HG03565 (cell line): ENCODE measurements around the gene PARD3B.

Experiments
- ATAC-seq: cut with Tn5 transposase; IDR thresholded peaks from one replicate; pipeline ENCODE4 v1.9.1; 2021; ENCODE audit warnings: mild to moderate bottlenecking, moderate library complexity; ENCODE audit not compliant: unreplicated experiment

PARD3B gene

DNA sequence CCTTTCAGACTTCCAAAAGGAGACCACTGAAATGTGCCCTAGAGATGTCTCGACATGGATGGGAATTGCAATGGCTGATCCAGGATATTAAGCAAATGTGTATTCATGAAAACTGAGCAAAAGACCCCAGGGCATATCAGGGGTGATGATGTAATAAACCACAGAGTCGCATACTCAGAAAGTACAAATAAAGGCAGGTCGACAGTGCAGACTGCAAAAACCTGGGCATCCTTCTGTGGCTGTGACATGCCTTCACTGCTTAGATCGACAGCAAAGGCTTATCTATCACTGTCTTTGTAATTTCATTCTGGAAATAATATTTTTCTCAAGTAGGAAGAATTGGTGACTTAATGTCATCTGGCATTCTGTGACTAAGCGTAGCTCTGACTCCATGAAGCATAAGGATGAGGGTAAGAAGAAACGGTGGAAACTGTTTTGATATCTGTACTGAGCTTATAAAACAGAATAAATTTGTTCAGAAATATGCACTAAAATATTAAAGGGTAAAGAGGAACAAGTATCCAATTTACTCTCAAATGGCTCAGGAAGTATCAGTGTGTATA lies 1021.4 kb downstream of the PARD3B start:
- ATAC-seq: no peak

DNA sequence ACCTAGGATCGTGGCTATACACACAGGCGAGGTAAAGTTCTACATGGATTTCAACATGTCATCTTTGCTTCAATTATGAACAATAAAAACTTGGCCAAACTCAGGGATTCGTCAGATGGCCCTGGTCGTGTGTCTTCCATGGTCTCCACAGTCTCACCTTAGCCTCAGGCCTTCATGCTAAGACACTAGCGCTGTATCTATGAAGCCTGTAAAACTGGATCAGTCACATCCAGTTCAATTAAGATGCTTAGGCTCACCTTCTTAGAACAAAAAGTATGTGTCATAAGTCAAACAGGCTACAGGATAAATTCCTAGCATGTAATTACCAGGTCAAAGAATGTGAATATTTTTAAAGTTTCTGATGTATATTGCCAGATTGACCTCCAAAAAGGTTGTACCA lies 1023.3 kb downstream of the PARD3B start:
- no peak for ATAC-seq

- ATAC-seq: no peak
These were observed 1025.4 kb downstream of the PARD3B start for GRCh38 chr2:205570648-205571047.

DNA sequence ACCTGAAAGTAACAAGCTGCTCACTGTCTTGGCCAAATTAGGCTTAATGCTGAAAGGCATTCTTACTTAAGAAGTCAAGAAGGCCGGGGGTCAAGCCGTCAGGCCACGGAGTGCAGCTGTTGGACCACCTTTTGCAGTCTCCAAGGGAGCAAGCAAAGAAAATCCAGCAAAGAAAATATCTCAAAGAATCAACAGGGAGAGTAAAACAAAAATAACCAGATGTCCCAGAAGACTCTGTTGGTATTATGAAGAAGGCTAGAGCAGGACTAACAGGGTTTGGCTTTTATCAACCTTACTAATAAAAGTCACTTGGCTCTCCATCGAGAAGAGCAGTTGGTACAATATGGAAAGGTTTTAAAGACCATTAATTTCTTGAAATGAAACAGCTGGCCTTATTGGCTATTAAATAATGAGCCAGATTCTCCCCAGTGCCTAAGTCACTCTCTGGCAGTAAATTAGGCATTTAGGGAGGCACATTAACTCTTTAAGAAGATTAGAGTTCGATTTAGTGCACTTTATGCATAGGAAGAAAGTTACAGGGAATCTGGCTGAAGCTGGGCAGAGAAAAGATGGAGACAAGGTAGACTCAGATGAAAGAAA lies 1026.2 kb downstream of the PARD3B start:
- no peak for ATAC-seq

DNA sequence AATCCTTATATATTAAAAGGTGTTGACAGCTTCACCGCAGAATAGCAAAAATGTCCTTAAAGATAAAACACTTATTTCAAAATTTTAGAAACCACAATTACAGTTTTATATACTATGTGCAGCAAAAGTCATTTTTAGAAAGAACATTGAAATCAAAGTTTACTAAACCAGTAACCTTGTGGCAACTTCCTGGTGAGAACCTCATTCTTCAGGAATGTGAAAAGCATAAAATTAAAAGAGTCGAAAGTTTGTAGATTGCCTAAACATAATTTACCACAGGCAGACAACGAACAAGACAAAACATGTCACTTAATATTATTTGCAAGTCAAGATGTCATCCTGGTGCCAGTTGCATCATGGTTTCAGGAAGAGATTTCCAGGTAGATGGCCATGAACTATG lies 1028.7 kb downstream of the PARD3B start:
- ATAC-seq: no peak

DNA sequence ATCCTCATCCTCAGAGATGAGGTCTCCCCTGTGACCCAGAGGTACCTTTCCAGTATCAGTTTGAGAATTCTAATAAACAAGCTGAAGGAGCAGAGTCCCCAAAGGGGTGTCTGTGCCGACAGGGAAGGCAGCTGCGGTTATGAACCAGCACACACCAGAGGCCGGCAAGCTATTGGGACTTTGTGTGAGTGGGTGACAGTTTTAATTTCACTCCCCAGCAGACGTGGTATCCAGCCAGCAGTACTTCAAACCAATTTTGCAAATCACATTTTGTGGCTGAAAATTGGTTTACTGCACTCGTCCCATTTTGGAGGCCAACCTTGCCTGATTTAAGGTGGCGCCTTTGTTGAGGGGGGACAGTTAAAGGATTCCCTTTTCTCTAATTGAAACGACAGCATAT lies 1034.1 kb downstream of the PARD3B start:
- no peak for ATAC-seq

DNA sequence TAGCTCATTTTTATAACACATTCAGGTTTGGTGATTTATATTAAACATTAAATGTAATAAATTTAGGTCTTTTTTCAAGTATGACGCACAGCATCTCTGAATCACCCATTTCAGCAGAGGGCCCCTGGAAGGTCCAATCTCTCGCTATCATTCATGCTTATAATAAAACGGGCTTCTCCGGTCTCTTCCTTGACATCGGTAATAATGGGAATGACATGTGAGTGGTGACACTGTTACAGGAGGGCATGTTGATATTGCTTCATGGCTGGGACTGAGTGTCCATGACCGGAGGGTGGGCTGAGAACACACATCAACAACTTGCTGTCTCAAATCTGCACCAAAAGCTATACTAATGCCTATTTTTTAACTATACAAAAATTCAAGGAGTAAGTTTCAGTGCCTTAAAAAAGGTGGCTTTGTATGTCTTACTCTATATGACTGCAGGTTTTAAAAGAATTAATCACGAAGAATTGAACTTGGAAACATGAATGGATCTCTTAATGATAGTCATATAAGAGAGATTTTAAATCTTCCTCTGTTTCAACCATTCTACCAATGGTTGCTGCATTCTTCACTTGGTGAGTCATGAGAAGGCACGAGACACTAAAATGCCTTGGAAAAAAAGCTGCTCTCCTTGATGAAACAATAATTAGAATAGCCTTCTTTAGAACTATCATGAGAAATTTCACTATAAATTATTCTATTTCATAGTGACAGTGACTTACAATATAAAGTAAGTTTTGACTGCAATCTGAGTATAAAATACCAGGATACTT lies 1035.1 kb downstream of the PARD3B start:
- ATAC-seq: no peak

DNA sequence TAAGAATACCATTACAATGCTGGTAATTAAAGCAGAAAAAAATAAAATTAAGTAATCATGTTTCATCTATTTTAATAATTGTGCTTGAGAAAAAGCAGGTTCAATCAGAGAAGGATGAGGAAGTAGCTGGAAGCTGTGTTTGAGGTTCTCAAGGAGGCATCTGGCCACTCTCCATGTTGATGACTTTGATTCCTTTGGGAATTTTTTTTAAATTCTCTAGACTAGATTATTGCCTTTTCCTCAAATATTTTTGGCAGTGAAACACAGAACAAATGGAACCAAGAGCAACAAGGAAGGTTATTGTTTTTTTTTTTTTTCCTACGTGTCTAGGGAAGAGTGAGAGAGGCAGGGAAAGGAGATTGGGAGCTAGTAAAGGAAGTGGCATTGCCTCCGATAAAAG lies 1037.1 kb downstream of the PARD3B start:
- ATAC-seq: no peak

GRCh38 chr2:205585449-205586383 lies 1040.4 kb downstream of the PARD3B start:
- no peak for ATAC-seq

- no peak for ATAC-seq
These were observed 1041.4 kb downstream of the PARD3B start for GRCh38 chr2:205586626-205587025.

- ATAC-seq: no peak
These were observed 1044.2 kb downstream of the PARD3B start for GRCh38 chr2:205589479-205589878.

GRCh38 chr2:205590759-205591158 lies 1045.5 kb downstream of the PARD3B start:
- no peak for ATAC-seq

GRCh38 chr2:205593891-205594290 lies 1048.6 kb downstream of the PARD3B start:
- ATAC-seq: no peak

DNA sequence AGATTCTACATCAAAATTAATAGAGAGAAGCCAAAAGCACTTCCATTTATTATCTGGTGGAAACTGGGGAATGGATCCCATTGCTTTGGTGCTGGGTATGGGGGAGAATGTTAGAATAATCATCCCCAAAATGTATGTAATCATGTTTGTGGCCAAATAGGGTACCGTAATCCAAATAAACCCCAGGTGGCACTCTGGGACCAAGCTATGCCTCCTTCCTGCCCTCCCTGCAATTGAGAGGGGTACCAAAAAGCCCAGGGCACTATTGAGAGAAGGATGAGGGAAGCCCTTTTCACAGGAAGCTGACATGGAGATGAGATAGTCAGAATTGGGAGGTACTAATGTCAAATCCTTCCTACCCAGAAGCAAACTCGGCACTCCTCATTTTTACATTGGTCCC lies 1051.3 kb downstream of the PARD3B start:
- no peak for ATAC-seq

DNA sequence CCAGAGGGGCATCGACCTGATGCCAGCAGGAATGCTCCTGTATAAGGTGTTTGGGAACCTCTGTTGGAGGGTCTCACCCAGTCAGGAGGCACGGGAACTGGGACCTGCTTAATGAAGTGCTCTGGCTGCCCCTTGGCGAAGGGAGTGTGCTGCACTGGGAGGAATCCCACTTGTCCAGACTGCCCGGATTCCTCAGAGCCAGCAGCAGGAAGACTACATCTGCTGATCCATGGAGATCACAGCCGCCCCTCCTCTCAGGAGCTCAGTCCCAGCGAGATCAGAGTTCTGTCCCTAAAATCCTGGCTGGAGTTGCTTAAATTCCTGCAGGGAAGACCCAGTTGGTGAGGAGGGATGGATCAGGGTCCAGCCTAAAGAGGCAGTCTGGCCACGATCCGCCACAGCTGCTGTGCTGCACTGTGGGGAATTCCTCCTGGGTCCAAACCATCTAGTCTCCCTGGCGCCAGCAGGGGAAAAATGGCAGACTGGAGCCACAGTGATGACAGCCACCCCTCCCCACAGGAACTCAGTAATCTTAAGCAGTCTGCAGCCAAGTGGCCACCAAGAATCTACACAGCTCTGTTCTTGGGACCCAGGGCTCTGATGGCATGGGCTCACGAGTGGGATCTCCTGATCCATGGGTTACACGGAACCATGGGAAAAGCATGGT lies 1060.5 kb downstream of the PARD3B start:
- ATAC-seq: no peak

GRCh38 chr2:205607146-205607545 lies 1061.9 kb downstream of the PARD3B start:
- ATAC-seq: no peak

GRCh38 chr2:205609113-205609512 lies 1063.8 kb downstream of the PARD3B start:
- no peak for ATAC-seq

GRCh38 chr2:205610437-205610836 lies 1065.2 kb downstream of the PARD3B start:
- ATAC-seq: no peak

GRCh38 chr2:205612636-205613035 lies 1067.4 kb downstream of the PARD3B start:
- ATAC-seq: no peak

DNA sequence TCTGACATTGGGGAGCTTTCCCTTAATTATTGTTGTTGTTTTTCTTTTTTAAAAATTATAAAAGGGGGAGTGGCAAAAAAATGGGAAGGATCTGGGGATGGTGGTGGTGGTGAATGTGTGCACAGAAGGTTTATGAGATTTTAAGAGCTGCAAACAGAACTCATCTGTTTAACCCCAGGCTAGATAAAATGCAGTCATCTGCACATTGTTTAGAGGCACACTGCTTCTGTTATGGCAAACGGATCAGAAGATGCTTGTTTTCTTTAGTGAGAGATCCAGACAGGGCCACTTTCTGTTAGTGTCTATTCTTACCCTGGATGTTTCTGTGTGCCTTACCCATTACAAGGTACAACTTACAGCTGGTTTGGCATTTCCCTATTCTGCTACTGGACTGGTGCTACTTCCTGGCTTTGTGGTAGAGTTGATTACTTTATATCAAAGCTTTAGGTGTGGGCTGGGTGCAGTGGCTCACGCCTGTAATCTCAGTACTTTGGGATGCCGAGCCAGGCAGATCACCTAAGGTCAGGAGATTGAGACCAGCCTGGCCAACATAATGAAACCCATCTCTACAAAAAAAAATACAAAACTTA lies 1068.8 kb downstream of the PARD3B start:
- no peak for ATAC-seq
